Measurements from ENCODE around the gene NINL. TPM values are rescaled to one million over a fixed set of nuclear protein-coding genes. Genes with fewer than 3 reads are reported as not detected.
A peak's percentile ranks its signal among the peaks of the same experiment; 100 is the strongest.
"Not testable (repeated sequence)": the region's sequence is repeated elsewhere in the genome, so short reads cannot be mapped to it uniquely, and the experiment has no call there.

The NINL gene
- 10 to 100 TPM in 1 of 4 donors, 1 to 10 TPM in 3; 1.1 to 30.8 (median 5.5) TPM for polyA plus RNA-seq
- long read RNA-seq, donor 1, full-length matches to known transcripts = 1 of 50 reads
- long read RNA-seq, donor 1, partial matches to known transcripts = 49 of 50 reads
- long read RNA-seq, donor 1, other reads (novel, unspliced or antisense) = 0 of 50 reads
- long read RNA-seq, donor 2 = 0 reads
- long read RNA-seq, donor 3, partial matches to known transcripts = 17 of 17 reads
- long read RNA-seq, donor 3, other reads (novel, unspliced or antisense) = 0 of 17 reads
- long read RNA-seq, donor 4 = 0 reads
- long read RNA-seq, donor 5 = 0 reads
- long read RNA-seq, donor 6, partial matches to known transcripts = 14 of 14 reads
- long read RNA-seq, donor 6, other reads (novel, unspliced or antisense) = 0 of 14 reads
- long read RNA-seq, donor 7, partial matches to known transcripts = 0 of 1 reads
- long read RNA-seq, donor 7, other reads (novel, unspliced or antisense) = 0 of 1 reads
- long read RNA-seq, donor 8, partial matches to known transcripts = 5 of 5 reads
- long read RNA-seq, donor 8, other reads (novel, unspliced or antisense) = 0 of 5 reads
- long read RNA-seq, donor 9, partial matches to known transcripts = 8 of 8 reads
- long read RNA-seq, donor 9, other reads (novel, unspliced or antisense) = 0 of 8 reads
- long read RNA-seq, donor 10, partial matches to known transcripts = 8 of 8 reads
- long read RNA-seq, donor 10, other reads (novel, unspliced or antisense) = 0 of 8 reads

- FAIRE-seq = no peak
- Histone ChIP-seq H3K4me3 (ENCODE audit: low read depth in 1 of 3, low read length in 3 of 3) (peak within 1 kb of the TSS; percentile 54 to 60 (median 56)), H3K36me3 (ENCODE audit: control insufficient read depth in 3 of 3, insufficient read depth in 2 of 3, low read depth in 1 of 3, low read length in 3 of 3) (peaks cover 0 to 2% (median 0%) of the 10 kb centered on the region in 3 donors), H3K9me3 (ENCODE audit: control insufficient read depth in 2 of 2, insufficient read depth in 1 of 2, low read depth in 1 of 2, low read length in 1 of 2) (no peaks in the 10 kb centered on the region), H3K27me3 (ENCODE audit: control insufficient read depth in 3 of 3, insufficient read depth in 3 of 3, low read length in 3 of 3) (no peaks in the 10 kb centered on the region), H3K27ac (ENCODE audit: low read depth in 1 of 3, low read length in 2 of 3) (peak within 1 kb of the TSS; percentile 45 to 68 (median 56)), H3K4me1 (ENCODE audit: control insufficient read depth in 3 of 3, insufficient read depth in 2 of 3, low read depth in 1 of 3, low read length in 2 of 3) (peaks cover 0 to 3% (median 0%) of the 10 kb centered on the region in 3 donors)
- 0 to 3% (median 1%) methylated on average over 75 to 108 of the region's 108 CpGs for WGBS, 3 donors
- DNase-seq = peak; percentile 71 to 89
These were observed at the start of gene NINL for GRCh38 chr20:25584905-25585704. Gene NINL, minus strand, starts transcription at chr20:25585531. Its CDS starts 58,944 bp downstream, at chr20:25526587.

GRCh38 chr20:25632940-25633790, 47.8 kb upstream of the NINL start:
- WGBS, 3 donors = 73 to 84% (median 78%) methylated on average over 5 of the region's 5 CpGs
- no peak for FAIRE-seq
- no peaks in the 10 kb centered on the region for H3K27me3 ChIP-seq (ENCODE audit: control insufficient read depth in 3 of 3, insufficient read depth in 3 of 3, low read length in 3 of 3)
- H3K36me3 ChIP-seq (ENCODE audit: control insufficient read depth in 3 of 3, insufficient read depth in 2 of 3, low read depth in 1 of 3, low read length in 3 of 3) = peaks cover 0 to 2% (median 0%) of the 10 kb centered on the region in 3 donors
- no peak overlapping the region for H3K27ac ChIP-seq (ENCODE audit: low read depth in 1 of 3, low read length in 2 of 3)
- H3K4me3 ChIP-seq (ENCODE audit: low read depth in 1 of 3, low read length in 3 of 3) = no peak overlapping the region
- H3K4me1 ChIP-seq (ENCODE audit: control insufficient read depth in 3 of 3, insufficient read depth in 2 of 3, low read depth in 1 of 3, low read length in 2 of 3) = no peaks in the 10 kb centered on the region
- no peaks in the 10 kb centered on the region for H3K9me3 ChIP-seq (ENCODE audit: control insufficient read depth in 2 of 2, insufficient read depth in 1 of 2, low read depth in 1 of 2, low read length in 1 of 2)
- DNase-seq = no peak

GRCh38 chr20:25630615-25631014, 45.3 kb upstream of the NINL start:
- H3K4me1 ChIP-seq (ENCODE audit: control insufficient read depth in 3 of 3, insufficient read depth in 2 of 3, low read depth in 1 of 3, low read length in 2 of 3); H3K9me3 ChIP-seq (ENCODE audit: control insufficient read depth in 2 of 2, insufficient read depth in 1 of 2, low read depth in 1 of 2, low read length in 1 of 2); DNase-seq; H3K27ac ChIP-seq (ENCODE audit: low read depth in 1 of 3, low read length in 2 of 3); H3K36me3 ChIP-seq (ENCODE audit: control insufficient read depth in 3 of 3, insufficient read depth in 2 of 3, low read depth in 1 of 3, low read length in 3 of 3); H3K27me3 ChIP-seq (ENCODE audit: control insufficient read depth in 3 of 3, insufficient read depth in 3 of 3, low read length in 3 of 3); FAIRE-seq; H3K4me3 ChIP-seq (ENCODE audit: low read depth in 1 of 3, low read length in 3 of 3): not testable (repeated sequence)
- 95 to 96% (median 96%) methylated on average over 2 of the region's 2 CpGs for WGBS, 3 donors

DNA sequence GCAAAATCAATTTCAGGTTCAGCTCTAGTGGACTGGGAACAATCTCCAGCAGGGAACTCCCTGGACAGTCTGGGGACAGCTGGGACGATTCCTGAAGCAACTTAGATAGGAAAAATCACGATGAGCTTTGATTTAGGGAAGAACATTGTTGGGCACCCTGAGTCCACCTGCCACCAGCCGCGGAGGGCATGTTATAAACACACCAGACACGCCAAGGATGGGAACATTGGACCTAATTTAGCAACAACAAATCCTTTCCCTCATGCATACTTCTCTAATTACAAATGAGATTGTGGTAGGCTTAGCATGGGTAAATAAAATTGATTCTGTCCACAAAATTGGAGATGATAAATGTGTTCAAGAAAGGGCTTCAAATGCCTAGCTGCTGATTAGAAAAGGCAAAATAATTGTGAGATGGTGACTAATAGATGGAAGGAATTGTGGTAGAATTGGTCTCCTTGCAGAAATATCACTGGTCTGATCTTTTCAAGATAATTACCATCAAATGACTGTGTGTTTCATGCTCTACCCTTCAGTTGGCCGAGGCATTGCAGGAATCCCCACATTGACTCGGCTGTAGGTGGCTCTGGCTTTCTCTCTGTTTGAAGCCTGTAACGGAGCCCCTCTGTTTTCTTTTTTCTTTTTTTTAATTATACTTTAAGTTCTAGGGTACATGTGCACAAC, 44.6 kb upstream of the NINL start:
- DNase-seq (no peak), FAIRE-seq (no peak)
- Histone ChIP-seq H3K4me1 (ENCODE audit: control insufficient read depth in 3 of 3, insufficient read depth in 2 of 3, low read depth in 1 of 3, low read length in 2 of 3) (no peaks in the 10 kb centered on the region), H3K36me3 (ENCODE audit: control insufficient read depth in 3 of 3, insufficient read depth in 2 of 3, low read depth in 1 of 3, low read length in 3 of 3) (peaks cover 0 to 2% (median 0%) of the 10 kb centered on the region in 3 donors), H3K27ac (ENCODE audit: low read depth in 1 of 3, low read length in 2 of 3) (no peak overlapping the region), H3K27me3 (ENCODE audit: control insufficient read depth in 3 of 3, insufficient read depth in 3 of 3, low read length in 3 of 3) (no peaks in the 10 kb centered on the region), H3K4me3 (ENCODE audit: low read depth in 1 of 3, low read length in 3 of 3) (no peak overlapping the region), H3K9me3 (ENCODE audit: control insufficient read depth in 2 of 2, insufficient read depth in 1 of 2, low read depth in 1 of 2, low read length in 1 of 2) (no peaks in the 10 kb centered on the region)
- 79 to 83% (median 83%) methylated on average over 8 of the region's 8 CpGs for WGBS, 3 donors

GRCh38 chr20:25626779-25627178, 41.4 kb upstream of the NINL start:
- no peaks in the 10 kb centered on the region for H3K36me3 ChIP-seq (ENCODE audit: control insufficient read depth in 3 of 3, insufficient read depth in 2 of 3, low read depth in 1 of 3, low read length in 3 of 3)
- FAIRE-seq (no peak), DNase-seq (no peak)

GRCh38 chr20:25624500-25624939, 39.2 kb upstream of the NINL start:
- Histone ChIP-seq H3K27ac (ENCODE audit: low read depth in 1 of 3, low read length in 2 of 3) (peak overlapping the region; percentile 83 to 97 (median 97)), H3K4me3 (ENCODE audit: low read depth in 1 of 3, low read length in 3 of 3) (peak overlapping the region; percentile 68 to 86 (median 72)), H3K27me3 (ENCODE audit: control insufficient read depth in 3 of 3, insufficient read depth in 3 of 3, low read length in 3 of 3) (no peaks in the 10 kb centered on the region), H3K9me3 (ENCODE audit: control insufficient read depth in 2 of 2, insufficient read depth in 1 of 2, low read depth in 1 of 2, low read length in 1 of 2) (no peaks in the 10 kb centered on the region), H3K4me1 (ENCODE audit: control insufficient read depth in 3 of 3, insufficient read depth in 2 of 3, low read depth in 1 of 3, low read length in 2 of 3) (peaks cover 3 to 5% (median 4%) of the 10 kb centered on the region in 3 donors), H3K36me3 (ENCODE audit: control insufficient read depth in 3 of 3, insufficient read depth in 2 of 3, low read depth in 1 of 3, low read length in 3 of 3) (peaks cover 0 to 2% (median 0%) of the 10 kb centered on the region in 3 donors)
- DNase-seq (no peak), FAIRE-seq (no peak)
- 39 to 42% (median 40%) methylated on average over 17 of the region's 17 CpGs for WGBS, 3 donors

More at GRCh38 chr20:25626779-25627178, 41.4 kb upstream of the NINL start:
- Histone ChIP-seq H3K27me3 (ENCODE audit: control insufficient read depth in 3 of 3, insufficient read depth in 3 of 3, low read length in 3 of 3) (no peaks in the 10 kb centered on the region), H3K4me3 (ENCODE audit: low read depth in 1 of 3, low read length in 3 of 3) (no peak overlapping the region), H3K27ac (ENCODE audit: low read depth in 1 of 3, low read length in 2 of 3) (no peak overlapping the region), H3K9me3 (ENCODE audit: control insufficient read depth in 2 of 2, insufficient read depth in 1 of 2, low read depth in 1 of 2, low read length in 1 of 2) (no peaks in the 10 kb centered on the region), H3K4me1 (ENCODE audit: control insufficient read depth in 3 of 3, insufficient read depth in 2 of 3, low read depth in 1 of 3, low read length in 2 of 3) (peaks cover 3 to 5% (median 4%) of the 10 kb centered on the region in 3 donors)
- WGBS, 3 donors = 83 to 93% (median 84%) methylated on average over 9 of the region's 9 CpGs

- WGBS, 3 donors = 1% methylated on average over 73 to 81 of the region's 81 CpGs
- Histone ChIP-seq H3K4me3 (ENCODE audit: low read depth in 1 of 3, low read length in 3 of 3) (peak within 1 kb of the TSS; percentile 68 to 86 (median 72)), H3K9me3 (ENCODE audit: control insufficient read depth in 2 of 2, insufficient read depth in 1 of 2, low read depth in 1 of 2, low read length in 1 of 2) (no peaks in the 10 kb centered on the region), H3K4me1 (ENCODE audit: control insufficient read depth in 3 of 3, insufficient read depth in 2 of 3, low read depth in 1 of 3, low read length in 2 of 3) (peaks cover 3 to 5% (median 4%) of the 10 kb centered on the region in 3 donors), H3K27ac (ENCODE audit: low read depth in 1 of 3, low read length in 2 of 3) (peak within 1 kb of the TSS; percentile 83 to 97 (median 97)), H3K36me3 (ENCODE audit: control insufficient read depth in 3 of 3, insufficient read depth in 2 of 3, low read depth in 1 of 3, low read length in 3 of 3) (peaks cover 0 to 2% (median 0%) of the 10 kb centered on the region in 3 donors), H3K27me3 (ENCODE audit: control insufficient read depth in 3 of 3, insufficient read depth in 3 of 3, low read length in 3 of 3) (no peaks in the 10 kb centered on the region)
- DNase-seq = peak; percentile 98
- FAIRE-seq = no peak
These were observed 38.6 kb upstream of the NINL start, which contains the start of gene NANP for GRCh38 chr20:25623736-25624499. Gene NANP, minus strand, starts transcription at chr20:25624014. Its CDS starts 66 bp downstream, at chr20:25623948.

All from small intestine (tissue), 16 donors.